HG02759 (cell line): Measurements from ENCODE around the gene LRP1B.

Experiments
- ATAC-seq: cut with Tn5 transposase; IDR thresholded peaks from one replicate; pipeline ENCODE4 v1.9.1; 2021; ENCODE audit warnings: mild to moderate bottlenecking, moderate library complexity; ENCODE audit not compliant: unreplicated experiment

LRP1B gene

DNA sequence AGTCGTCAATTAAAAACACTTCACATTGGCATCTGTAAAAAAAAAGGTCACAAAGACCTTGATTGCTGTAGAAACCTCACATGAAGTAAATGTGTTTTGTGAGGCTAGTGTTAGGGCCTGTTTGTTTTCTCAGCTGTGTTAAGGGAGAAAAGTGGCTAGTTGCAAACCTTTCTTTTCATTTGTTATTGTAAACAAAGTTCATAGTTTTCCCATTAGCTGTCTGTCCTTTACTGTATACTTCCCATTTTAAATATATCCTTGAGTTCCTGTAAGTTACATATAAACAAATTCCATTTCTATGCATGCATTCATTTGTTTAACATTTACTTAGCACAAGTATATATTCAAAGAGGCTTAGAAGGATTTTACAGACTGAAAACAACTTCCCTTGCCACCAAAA is 1250.2 kb downstream of the LRP1B start:
- no peak for ATAC-seq

DNA sequence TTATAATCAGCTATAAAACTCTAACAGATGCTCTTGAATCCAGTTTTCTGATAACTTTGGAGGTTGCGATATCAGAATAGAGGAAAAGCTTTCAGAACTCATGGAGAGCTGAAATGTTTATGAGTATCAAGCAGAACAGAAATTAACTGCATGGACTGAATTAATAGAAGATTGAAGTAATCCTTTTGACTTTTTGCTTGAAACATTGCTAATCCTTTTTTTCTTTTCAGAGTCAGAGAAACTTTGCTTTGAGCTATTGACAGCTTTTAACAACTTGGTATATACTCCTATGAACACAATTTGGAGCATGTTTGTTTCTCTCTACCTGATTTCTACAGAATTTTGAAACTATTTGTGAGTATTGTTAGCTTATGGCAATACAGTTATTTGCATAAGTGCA is 1254.8 kb downstream of the LRP1B start:
- no peak for ATAC-seq

DNA sequence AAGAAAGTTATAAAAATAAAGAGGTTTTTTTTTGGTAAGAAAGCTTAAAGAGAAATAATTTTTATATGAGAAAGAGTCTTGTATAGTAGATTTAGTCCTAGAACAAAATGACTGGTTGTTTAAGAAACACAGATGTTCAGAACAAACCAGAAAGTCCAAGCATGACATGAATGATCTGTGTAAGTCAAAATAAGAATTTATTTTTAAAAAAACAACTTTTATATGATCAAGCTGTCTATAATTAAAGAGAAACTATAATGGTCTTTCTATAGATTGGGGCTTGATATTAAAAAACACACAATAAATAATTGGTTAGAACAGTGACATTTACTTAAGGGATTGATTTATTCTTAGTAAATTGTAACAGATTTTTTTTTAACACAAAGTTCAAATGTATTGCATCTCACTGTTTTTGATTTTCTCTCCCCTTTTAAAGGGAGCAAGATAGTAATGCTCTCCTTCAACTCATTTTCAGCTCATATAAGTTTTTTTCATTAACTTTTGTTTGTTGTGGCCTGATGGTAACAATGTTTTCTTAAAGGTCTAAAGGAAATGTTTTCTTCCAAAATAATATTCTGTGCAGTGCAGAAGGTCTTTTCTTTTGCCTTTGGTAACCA is 1256.8 kb downstream of the LRP1B start:
- no peak for ATAC-seq

DNA sequence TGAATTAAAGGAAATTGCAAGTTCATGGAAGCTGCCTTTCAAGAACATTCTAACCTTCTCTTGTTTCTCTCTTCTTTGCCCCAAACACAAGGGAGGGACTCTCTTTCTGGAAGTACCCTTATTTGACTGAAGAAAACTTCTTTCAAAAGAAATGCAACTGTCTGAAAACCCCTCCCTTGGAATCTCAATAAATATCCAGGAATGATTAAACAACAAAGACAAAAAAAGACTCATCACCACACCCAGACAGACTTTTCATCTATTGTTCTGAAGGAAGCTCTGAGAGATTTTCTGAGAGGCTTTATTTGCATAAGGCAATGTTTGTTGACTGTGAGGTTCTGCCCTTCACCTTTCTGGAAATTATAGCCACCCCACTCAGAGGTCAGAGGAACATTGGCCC is 1260.9 kb downstream of the LRP1B start:
- no peak for ATAC-seq

DNA sequence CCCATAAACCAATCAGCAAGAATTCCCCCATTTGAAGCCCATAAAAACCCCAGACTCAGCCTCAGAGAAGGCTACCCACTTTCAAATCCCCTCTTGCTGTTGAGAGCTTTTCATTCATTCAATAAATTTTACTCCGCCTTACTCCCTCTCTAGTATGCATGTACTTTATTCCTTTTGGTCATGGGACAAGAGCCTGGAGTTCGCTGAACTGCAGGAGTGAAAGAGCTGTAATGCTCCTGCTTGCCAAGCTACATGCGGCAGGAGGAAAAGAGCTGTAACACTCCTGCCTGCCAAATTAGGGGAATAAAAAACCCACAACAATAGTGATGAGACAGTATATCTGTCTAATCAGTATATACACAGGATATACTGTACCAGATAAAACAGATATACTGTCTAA is 1261.7 kb downstream of the LRP1B start:
- ATAC-seq = no peak

DNA sequence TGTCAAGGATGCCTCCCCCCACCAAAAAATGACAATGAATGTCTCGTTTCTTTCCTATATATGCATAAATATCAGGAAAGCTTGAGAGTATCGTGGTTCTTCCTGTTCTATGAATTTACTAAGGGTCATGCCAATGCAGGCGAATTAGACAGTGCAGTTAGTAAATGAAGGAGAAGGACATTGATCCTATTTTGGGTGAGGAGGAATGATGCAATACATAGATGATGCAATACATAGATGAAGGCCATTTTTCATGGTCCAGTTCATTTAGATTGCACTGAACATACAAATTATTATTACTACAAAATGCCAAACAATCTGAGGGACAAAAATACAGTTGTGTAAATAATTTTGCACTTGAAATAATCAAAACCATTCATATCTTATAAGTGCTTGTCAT is 1265.0 kb downstream of the LRP1B start:
- no peak for ATAC-seq

DNA sequence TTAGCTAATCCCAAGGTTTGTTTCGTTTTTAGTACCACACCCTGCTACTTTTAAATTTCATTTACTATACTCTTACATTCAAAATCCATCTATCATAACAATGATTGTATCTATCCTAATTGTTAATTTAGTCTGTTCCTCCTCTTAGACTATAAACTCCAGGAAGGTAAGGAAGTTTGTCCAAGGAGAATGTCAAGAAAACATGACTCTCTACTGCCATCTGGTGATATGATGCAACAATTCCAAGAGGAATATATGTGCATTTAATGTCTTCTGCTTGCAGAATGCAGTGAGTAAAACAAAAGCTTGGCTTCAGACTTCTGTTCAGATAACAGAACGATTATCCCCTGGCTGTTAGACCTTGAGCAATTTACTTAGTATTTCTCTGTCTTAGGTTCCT is 1267.1 kb downstream of the LRP1B start:
- ATAC-seq = peak; percentile 65

DNA sequence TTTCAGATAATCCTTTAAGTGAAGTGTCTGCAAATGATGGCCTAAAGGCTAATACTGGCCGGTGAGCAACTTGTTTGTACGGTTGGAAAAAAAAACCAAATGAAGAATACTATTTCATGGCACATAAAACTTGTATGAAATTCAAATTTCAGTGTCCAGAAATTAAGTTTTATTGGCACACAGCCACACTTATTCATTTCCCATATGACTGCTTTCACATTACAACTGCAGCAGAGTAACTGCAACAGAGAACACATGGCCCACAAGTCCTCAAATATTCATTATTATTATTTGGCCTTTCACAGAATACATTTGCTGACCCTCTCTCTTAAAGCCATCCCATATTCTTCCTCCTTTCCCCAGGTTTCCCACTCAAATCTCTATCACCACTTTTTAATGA is 1268.6 kb downstream of the LRP1B start:
- ATAC-seq = no peak

DNA sequence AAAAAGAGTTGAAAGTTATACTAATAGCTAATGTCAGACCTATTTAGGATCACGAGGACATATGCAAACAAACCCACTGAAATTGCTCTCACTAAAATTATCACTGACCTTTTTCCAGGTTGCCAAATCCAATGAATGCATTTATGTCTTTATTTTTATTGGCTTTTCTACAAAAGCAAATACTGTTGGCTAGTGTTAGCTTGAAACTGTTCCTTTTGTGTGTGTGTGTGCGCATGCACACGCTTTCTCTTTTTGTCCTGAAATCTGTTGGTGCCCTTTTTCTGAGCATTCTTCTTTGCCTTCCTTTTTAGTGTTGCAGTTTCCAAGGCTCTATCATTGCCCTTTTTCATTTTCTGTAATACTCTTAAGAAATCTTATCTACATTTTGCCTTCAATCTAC is 1269.2 kb downstream of the LRP1B start:
- no peak for ATAC-seq

DNA sequence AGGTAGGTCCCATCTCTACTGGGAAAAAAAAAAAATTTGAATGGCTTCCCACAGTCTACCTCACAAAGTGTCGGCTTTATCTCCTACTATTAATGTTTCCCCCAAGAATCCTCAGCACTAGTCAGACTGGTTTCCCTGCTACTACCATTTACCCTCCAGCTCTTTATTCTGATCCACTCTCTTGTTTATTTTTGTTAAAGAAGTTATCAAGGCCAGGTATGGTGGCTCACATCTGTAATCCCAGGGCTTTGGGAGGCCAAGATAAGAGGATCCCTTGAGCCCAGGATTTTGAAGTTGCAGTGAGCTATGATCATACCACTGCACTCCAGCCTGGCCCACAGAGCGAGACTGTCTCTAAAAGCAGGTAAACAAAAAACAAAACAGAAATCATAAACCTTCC is 1275.3 kb downstream of the LRP1B start:
- ATAC-seq = no peak

DNA sequence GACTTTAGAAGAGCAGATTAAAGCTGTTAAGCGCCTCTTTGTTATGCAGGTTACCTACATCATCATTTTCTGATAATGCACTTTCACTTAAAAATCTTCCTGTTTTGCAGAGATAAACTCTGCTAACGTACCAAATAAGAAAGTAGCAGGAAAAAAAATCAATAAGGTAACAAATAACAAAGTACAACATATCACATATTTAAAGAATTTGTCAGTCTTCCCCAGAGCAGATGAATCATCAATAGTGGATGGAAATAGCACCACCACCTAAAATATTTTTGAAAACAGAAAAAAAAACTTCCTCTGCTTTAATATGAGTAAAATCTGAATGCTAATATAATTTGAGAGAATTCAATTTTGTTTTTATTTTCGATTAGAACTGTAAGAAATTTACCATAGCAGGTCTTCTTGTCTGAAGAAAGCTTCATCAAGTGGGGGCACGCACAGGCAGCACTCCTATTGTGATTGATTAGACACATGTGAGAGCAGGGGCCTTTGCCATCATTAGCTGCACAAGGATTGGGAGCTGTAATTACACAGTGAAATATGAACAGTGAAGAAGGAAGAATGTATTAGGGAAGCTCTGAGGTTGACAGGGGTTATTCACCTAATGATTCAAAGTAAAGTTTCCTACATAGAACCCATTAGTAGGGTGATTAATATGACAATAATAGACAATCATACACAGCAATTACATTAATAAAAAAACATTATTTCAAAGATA is 1279.4 kb downstream of the LRP1B start:
- no peak for ATAC-seq

DNA sequence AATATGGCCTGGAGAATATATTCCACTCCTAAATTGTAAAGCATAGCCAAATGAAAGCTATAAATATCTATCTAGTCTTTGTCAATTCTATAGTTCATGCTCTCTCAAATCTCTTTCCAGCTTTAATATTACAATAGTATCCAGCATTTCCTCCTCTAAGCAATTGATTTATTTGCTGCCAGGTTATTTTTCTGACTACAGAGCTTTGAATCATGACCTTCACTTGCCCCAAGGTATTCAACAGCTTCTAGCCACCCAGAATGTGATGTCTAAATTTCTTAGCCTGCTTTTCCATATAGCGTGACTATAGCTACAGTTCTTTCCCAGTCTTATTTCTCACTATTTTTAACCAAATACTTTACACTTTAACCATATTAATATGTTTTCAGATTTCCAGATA is 1287.6 kb downstream of the LRP1B start:
- ATAC-seq = no peak

DNA sequence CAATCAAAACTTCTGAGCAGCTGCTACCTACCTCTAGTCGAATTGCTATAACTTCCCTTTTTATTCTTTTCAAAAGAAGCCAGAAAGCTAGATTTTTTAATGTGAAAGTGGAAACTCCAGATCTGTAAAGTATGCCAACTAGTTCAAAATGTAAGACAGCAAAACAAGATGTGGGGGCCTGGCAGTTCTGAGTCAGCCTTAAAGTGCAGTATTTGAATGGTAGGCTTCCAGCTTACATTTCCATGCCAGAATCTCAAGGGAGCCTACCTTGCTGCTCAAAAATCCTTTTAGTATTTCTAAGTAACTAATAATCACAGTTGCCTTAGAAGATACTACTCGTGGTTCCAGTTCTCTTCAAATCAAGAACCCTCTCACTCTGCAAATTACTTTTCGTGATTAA is 1288.7 kb downstream of the LRP1B start:
- ATAC-seq = no peak

DNA sequence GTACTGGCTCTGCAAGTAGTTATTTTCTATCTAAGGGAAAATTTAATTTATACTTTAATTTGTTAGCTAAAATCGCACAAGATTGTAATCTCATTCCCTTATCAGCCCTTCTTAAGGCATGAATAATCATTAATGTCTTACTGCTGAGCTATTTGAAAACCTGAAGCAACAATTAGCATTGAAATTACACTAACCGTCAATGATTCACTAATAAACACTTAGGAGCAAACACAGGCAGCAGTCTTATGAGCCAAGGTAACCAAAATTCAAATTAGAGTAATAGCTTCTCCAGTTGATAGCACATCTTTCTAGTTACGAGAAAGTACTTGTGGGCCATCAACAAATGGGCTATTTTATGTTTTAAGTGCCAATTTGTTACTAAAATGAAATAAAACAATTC is 1289.7 kb downstream of the LRP1B start:
- ATAC-seq = no peak

DNA sequence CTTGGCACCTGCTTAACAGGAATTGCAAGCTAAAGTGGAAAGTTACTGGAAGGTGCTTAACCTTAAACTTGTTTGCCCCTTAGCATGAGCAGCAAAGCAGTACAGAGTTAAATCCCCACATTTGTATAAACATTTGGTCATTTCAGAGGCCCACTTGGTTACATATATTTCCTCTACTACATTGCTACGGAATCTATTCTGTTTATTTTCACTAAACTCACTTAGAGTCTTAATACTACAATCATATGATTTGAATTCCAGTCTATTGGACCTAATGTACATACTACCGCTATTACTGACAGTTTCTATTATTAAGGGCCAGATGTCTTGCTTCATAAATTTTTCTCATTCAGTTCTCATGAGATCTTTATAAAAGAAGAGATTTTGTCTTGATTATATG is 1294.0 kb downstream of the LRP1B start:
- ATAC-seq = no peak

DNA sequence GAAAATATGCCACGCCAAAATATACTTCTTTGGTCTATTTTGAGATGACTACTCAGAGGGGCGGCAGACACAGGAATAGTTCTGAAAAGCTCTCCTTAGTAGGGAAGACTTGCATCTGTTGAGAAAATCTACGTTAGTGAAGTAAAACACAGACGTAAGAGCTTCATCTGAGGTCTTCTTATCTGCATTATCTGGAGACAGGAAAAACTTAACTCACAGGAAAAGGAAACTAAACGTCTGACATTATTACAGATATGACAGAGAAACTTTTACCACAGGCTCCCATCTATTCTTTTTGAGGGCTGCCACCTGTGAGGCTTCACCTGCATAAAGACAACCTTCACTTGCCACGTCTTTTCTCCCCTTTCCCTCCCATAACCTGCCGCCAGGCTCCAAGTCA is 1295.7 kb downstream of the LRP1B start:
- no peak for ATAC-seq

DNA sequence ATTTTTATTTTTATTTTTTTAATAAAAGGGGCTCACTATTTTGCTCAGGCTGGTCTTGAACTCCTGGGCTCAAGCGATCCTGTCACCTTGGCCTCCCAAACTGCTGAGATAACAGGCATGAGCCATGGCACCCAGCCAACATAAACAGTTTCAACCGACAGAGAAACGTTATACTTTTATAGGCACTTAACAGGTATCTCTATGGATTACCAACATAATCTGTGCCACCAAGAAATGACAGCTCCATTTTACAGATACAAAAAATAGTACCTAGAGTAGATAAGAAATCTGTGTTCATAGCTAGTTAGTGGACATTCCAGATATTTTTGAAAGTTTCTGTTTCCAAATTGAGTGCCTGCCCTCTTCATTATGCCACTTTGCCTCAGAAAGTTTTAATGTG is 1316.7 kb downstream of the LRP1B start:
- ATAC-seq = no peak

DNA sequence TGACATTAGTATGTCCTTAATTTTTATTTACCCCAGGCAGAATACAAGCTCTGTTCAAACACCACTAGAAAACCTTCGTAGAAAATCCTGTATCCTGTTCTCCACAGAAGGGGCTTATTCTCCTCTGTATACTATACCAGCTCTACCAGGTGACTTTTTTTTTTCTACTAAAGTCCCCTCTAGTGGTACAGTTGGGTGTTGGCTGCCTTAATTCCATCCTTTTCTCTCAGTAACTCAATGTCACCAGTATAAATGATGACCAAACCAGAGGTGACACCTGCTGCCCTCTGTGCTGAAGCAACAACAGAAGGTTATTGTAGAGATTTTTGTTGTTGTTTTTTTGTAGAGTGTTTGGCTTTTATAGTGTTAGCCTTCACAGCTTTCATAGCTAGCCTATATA is 1322.0 kb downstream of the LRP1B start:
- ATAC-seq = no peak

DNA sequence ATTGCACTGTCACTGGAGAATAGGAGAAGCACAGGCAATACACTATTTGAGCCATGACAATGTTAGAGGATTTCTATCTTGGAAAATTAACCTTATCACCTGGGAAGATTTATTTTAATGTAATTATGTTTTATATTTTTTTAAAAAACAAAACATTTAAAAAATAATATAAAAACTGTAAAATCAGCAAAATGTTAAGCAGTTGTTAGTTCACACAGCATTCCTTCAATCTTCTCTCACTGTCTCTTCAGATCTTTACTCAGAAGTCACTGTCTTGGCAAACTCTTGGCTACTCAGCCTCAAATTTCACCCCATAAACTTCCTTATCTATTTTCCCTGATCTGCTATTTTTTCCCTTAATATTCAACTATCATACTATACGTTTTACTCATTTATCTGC is 1322.6 kb downstream of the LRP1B start:
- ATAC-seq = no peak

DNA sequence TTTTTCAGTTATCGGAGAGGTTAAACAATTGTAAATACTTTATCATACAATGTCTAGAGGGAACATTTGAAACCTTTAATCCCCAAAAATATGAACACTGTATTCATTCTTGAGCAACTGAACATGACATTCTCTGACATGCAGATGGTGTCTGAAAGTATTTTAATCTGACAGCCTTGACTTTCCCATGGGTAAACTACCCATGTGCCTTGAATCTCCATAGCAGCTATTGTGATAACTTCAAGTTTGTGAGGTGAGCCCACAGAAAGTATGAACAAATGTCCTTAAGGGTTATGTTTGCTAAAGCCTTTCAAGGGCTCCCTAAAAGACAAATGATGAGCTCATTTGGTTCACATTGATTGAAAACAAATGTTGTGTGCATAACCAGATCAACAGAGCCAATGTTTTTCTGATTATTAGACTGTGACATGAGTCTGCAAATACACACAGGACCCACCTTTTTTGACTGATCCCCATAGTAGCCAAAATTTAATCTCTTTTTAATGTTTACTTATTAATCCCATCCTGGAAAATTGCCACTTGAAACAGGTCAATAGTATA is 1326.0 kb downstream of the LRP1B start:
- no peak for ATAC-seq

DNA sequence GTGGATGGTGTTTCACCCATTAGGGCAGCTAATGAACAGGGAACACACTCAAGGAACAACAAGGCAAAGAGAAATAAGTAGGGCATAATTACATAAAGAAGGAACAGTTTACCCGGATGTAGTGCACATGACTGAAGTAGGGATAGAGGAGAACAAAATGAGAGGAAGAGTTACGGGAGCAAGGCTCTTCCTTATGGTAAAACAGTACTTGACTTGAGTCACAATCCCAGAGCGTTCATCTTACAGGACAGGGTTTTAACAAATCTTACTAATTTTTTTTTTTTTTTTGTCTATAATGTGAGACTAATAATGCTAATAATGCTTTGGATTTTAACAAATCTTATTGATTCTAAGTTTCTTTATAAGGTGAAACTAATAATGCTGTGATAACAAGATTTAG is 1329.5 kb downstream of the LRP1B start:
- no peak for ATAC-seq

DNA sequence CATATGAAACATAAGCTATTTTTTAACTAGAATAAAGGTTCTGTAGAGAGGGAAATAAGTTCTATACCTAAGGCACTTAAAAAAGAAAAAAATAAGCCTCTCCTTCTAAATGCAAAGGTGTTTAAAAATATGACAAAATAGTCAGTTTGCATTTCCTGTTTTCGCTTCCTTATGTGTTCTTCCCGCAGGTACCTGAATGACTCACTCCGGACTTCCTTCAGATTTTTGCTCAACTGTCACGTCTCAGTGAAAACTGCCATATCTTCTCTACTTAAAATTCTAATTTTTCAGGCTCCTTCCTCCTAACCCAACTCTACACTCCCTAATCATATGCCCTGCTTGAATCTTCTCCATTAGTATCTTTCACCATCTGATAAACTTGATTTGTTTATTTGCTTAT is 1333.1 kb downstream of the LRP1B start:
- ATAC-seq = peak; percentile 58

DNA sequence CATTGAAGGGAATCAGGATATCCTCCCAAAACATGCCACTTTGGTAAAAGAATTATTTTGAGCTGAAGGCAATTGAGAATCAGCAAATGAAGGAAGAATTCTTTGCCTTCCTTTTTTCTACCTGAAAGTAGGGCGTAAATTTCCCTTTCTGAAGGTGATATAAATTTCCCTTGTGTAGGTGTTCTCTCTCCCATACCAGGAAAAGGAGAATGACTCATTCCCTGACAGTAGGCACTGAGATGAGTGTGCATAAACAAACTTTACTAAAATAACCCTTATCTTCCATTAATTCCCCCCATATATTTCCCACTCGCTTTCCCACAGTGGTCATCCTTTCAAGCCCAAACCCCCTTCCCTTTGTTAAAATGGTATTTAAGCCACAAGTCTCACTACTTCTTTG is 1339.0 kb downstream of the LRP1B start:
- no peak for ATAC-seq
